GM04503 (cell line): ENCODE data around the gene ABCF1.
"Not testable (repeated sequence)": the region's sequence is repeated elsewhere in the genome, so short reads cannot be mapped to it uniquely, and the experiment has no call there.

Source experiments
- DNase-seq: peaks from one replicate; pipeline ENCODE4 v3.0.0-alpha.2; 2012; ENCODE audit warnings: low read depth

The ABCF1 gene

GRCh38 chr6:30557683-30557981 is 13.6 kb upstream of the ABCF1 start:
- no peak for DNase-seq

DNA sequence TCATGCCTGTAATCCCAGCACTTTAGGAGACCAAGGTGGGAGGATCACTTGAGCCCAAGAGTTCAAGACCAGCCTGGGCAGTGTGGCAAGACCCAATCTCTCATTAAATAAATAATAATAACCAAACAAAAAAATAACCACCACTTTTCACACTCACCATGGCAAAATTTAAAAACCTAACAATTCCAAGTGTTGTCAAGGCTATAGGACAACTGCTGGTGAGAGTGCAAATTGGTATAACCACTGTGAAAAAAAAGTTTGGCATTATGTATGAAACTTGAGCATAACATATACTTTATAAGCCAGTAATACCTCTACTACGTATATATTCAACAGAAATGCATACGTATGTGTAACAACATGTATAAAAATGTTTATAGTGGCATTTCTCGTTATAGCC is 10.3 kb upstream of the ABCF1 start:
- no peak for DNase-seq

DNA sequence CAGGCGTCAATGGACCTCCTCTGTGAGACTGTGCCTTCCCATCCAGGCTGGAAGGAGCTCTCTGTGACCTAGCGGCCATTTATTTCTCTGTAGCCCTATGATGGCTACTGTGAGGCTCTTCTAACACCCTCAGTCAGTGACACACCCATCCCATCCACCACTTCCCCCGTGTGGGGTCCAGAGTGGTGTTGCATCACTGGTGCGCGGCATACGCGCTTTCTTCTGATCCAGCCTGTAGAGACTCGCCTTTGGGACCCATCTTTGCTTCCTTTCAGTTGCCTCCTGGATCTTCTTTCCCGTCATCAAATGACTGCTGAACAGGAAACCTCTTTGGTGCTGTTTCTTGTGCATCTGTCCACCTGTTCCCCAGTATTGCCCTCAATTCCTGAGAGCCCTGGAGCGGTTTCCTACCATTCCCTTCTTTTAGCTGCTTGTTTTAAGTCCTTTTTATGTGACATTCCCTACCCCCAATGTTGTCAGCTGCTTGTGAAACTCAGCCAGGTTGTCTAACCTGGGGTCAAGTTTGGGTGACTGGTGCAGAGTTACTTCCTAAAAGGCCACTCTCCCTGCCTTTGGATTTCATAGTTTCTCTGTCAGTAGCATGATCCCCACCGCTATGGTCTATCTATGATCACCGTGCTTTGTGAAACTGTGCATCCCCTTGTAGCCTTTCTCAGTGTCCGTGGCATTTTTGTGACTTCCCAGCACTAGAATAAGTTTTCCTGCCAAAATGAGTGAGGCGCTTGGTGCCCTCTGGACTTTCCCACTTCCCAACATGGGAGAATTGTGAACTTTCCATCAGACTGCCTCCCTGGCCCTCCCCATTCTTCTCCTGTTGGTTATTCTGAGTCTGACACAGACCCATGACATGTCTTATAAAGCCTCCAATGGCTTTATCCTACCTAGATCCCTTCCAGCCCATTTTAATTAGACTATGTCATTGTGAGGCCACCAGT is 8.5 kb upstream of the ABCF1 start:
- no peak for DNase-seq

GRCh38 chr6:30564114-30564513 is 7.1 kb upstream of the ABCF1 start:
- no peak for DNase-seq

DNA sequence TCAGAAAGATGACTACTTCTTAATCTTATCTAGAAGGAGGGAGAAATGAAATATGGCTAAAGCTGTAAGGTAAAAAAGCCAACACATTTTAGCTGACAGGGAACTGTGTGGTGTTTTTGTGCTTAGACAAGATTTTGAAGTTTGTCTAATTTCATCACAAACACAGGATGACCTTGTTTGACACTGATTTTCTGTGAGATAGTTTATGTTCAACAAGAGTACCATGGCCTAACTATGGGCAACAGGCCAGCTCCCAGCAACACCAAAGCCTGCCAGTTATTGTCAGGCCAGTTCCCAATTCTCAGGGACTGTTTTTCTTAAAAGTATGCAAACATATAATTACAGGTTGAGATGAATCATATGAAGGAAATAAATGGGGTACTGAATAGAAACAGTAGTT is 5.5 kb upstream of the ABCF1 start:
- DNase-seq, result no peak

- DNase-seq, result no peak
Measured at GRCh38 chr6:30568245-30568644, 3.0 kb upstream of the ABCF1 start.

- no peak for DNase-seq
Measured at GRCh38 chr6:30570263-30570662, 979 bp upstream of the ABCF1 start.

GRCh38 chr6:30570740-30571074 is 535 bp upstream of the ABCF1 start:
- DNase-seq, result no peak

GRCh38 chr6:30571762-30572082 is 480 bp downstream of the ABCF1 start:
- DNase-seq, result no peak

DNA sequence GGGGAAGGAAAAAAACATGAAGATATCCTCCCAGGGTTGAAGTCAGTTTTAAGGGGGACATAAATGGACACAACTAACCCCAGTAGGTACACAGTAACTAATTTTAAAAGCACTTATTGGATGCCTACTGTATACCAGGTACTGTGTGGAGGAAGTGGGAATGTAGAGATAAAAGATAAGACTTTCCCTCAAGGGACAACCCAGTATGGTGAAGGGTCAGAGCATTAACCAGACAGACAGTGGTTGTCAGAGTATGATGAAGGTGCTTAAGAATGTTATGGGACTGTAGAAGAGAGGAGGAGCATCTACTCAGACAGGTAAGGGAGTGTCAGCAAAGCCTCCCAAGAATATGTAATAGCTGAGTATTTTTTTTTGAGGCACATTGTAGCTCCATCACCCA is 906 bp downstream of the ABCF1 start:
- no peak for DNase-seq

GRCh38 chr6:30573113-30573512 is 1.9 kb downstream of the ABCF1 start:
- no peak for DNase-seq

- DNase-seq, result no peak
Measured at GRCh38 chr6:30578051-30578450, 6.8 kb downstream of the ABCF1 start.

DNA sequence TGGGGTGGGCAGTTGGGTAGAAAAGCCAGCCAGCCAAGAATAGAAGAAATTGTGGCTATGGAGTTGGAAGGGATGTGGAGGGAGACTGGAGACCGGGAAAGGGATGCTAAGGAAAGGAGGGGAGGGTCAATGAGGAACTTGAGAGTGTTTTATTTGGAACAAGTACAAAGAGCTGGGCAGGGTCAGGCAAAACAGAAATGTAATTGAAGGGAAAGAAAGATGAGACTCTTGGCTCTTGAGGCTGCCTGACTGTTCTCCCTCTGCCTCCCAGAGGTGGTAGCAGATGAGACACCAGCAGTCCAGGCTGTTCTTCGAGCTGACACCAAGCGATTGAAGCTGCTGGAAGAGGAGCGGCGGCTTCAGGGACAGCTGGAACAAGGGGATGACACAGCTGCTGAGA is 12.7 kb downstream of the ABCF1 start:
- DNase-seq, result no peak

DNA sequence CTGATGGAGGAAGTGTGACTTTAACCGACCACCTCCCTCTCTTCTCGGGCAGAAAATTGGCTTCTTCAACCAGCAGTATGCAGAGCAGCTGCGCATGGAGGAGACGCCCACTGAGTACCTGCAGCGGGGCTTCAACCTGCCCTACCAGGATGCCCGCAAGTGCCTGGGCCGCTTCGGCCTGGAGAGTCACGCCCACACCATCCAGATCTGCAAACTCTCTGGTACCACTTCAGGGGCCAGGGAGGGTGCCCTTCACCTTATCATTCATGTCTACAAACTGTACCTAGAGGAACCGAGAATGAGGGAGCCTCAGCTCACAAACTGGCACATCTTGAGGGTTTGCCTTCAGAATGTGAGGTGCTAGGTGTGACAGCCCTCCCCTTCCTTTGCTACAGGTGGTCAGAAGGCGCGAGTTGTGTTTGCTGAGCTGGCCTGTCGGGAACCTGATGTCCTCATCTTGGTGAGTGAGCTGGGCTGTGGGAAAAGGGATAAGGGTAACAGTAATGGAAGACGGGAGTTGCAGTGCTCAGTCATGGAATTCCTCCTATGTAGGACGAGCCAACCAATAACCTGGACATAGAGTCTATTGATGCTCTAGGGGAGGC is 18.6 kb downstream of the ABCF1 start:
- DNase-seq, result no peak

- no peak for DNase-seq
Measured at GRCh38 chr6:30590509-30590908, 19.3 kb downstream of the ABCF1 start.

DNA sequence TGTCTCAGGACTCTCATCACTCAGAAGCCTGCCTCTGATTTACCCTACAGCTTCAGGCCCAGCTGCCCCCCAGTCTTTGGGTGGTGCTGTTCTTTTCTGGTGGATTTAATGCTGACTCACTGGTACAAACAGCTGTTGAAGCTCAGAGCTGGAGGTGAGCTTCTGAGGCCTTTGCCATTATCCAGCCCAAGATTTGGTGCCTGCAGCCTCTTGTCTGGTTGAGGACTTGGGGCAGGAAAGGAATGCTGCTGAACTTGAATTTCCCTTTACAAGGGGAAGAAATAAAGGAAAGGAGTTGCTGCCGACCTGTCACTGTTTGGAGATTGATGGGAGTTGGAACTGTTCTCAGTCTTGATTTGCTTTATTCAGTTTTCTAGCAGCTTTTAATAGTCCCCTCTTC is 19.8 kb downstream of the ABCF1 start:
- no peak for DNase-seq

GRCh38 chr6:30592287-30592686 is 21.0 kb downstream of the ABCF1 start:
- no peak for DNase-seq

DNA sequence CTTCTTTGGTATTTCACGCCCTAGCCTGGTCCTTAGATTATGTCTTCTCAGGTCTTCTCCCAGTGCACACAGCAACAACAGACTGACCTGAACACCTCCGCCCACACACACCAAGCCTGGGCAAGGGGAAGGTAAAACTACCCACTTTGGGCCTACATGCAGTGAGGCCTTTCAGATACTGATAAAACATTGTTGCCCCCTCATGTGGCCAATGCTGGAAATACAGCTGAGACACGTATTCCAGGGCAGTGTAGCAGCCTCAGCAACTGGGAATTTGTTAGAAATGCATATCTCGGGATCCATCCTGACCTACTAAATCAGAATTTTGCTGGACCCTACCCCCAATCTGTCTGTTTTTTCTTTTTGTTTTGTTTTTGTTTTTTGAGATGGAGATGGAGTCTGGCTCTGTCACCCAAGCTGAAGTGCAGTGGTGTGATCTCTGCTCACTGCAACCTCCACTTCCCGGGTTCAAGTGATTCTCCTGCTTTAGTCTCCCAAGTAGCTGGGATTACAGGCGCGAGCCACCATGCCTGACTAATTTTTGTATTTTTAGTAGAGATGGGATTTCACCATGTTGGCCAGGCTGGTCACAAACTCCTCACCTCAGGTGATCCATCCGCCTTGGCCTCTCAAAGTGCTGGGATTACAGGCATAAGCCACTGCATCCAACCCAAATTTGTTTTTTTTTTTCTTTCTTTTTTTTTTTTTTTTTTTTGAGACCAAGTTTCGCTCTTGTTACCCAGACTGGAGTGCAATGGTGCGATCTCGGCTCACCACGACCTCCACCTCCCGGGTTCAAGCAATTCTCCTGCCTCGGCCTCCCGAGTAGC is 26.3 kb downstream of the ABCF1 start:
- not testable (repeated sequence) for DNase-seq

DNA sequence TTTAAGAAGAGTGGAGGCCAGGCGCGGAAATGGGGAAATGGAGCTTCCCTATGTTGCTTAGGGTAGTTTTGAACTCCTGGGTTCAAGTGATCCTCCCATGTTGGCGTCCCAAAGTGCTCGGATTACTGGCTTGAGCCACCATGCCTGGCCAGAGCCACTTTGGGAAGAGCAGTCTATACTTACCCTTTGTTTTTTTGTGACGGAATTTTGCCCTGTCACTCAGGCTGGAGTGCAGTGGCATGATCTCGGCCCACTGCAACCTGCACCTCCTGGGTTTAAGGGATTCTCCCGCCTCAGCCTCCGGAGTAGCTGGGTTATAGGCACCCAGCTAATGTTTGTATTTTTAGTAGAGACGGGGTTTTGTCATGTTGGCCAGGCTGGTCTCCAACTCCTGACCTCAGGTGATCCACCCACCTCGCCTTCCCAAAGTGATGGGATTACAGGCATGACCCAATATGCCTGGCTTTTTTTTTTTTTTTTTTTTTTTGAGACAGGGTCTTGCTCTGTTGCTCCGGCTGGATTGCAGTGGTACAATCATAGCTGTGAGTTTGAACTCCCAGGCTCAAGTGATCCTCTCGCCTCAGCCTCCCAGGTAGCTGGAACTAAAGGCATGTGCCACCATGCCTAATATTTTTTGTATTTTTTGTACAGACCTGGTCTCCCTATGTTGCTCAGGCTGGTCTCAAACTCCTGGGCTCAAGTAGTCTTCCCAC is 27.8 kb downstream of the ABCF1 start:
- no peak for DNase-seq

DNA sequence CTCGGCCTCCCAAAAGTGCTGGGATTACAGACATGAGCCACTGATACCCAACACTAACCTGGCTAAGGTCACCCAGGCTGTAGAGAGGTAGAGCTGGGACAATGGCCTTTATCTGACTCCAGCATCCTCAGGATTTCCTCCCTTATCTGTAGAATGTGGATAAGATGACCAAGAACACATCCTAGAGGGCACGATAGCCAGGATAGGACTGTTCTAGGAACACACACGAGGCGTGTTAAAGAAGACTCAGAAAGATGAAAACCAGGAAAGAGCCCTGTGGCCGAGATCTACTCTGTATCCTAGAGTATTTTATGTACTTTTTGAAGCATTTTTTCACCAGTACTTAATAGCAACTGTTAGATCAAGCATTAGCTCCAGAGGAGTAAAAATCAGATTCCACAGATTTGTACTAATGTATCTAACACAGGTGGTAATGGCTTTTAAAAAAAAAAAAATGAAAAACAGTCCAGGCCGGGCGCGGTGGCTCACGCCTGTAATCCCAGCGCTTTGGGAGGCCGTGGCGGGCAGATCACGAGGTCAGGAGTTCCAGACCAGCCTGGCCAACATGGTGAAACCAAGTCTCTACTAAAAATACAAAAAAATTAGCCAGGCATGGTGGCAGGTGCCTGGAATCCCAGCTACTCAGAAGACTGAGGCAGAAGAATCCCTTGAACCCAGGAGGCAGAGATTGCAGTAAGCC is 28.5 kb downstream of the ABCF1 start:
- DNase-seq, result no peak

DNA sequence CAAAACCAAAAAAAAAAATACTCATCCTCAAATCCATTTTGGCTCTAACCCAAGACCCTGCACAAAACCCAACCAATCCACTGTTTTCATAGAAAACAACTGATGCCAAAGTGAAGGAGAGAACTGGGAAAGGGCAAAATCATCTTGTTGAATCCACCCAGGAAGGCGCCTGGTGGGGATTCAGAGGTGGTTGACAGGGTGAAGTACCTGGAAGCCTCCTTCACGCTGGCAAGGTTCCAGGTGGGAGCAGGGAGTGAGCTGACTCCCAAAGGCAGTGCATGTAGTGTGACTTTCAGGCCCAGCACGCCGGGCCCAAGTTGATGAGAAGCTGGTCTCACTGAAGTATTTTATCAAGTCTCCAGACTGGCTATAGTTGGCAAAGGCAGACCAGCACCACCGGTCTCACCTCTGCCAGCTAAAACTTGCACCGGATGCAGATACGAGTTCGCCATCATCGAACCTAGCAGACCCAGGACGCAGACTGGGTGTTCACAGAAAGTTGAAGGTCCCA is 29.3 kb downstream of the ABCF1 start:
- no peak for DNase-seq

GRCh38 chr6:30601436-30601814 is 30.2 kb downstream of the ABCF1 start:
- no peak for DNase-seq
